ENCODE results near the gene CRB1. TPM values are rescaled to one million over a fixed set of nuclear protein-coding genes. Genes with fewer than 3 reads are reported as not detected.
"Not testable (repeated sequence)": the region's sequence is repeated elsewhere in the genome, so short reads cannot be mapped to it uniquely, and the experiment has no call there.

CRB1 gene
- total RNA-seq, 1 experiment from 2014 or later: 0.07 TPM

DNA sequence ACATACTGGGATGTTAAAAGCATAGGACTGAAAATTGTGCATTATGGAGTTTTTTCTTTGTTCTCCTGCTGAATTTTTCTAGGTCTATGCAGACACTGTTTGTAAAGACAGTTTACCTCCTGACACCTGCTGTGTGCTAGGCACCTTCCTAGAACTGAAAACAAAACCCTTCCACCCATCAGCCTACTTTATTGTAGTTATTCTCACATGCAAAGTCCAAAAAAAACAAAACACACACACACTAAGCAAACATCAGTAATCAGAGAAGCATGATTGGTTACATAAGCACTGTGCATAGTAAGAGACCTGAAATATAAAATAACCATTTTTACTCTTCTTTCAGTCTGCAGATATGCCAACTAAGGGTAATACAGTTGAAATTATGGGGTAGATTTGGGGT lies 195.1 kb downstream of the CRB1 start:
- no peak for DNase-seq (ENCODE audit: low read depth)

DNA sequence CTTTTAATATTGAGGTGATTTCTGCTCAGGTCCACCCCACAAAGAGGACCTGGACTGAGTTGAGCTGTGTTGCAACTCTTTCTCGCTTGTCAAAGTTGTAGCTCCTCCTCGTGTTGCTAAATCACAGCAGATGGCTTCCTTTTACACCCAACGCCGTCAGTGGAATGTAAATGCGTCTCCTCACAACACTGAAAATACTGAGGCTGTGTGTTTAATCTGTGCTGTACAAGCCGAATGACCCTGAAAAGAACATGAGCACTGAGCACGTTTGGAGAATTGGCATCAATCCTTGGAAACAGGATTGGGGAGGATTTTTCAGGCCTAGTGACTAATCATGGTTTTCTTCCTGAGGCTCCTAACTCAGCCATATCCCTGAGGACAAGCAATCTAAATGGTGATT lies 196.0 kb downstream of the CRB1 start:
- DNase-seq (ENCODE audit: low read depth): peak; percentile 34

DNA sequence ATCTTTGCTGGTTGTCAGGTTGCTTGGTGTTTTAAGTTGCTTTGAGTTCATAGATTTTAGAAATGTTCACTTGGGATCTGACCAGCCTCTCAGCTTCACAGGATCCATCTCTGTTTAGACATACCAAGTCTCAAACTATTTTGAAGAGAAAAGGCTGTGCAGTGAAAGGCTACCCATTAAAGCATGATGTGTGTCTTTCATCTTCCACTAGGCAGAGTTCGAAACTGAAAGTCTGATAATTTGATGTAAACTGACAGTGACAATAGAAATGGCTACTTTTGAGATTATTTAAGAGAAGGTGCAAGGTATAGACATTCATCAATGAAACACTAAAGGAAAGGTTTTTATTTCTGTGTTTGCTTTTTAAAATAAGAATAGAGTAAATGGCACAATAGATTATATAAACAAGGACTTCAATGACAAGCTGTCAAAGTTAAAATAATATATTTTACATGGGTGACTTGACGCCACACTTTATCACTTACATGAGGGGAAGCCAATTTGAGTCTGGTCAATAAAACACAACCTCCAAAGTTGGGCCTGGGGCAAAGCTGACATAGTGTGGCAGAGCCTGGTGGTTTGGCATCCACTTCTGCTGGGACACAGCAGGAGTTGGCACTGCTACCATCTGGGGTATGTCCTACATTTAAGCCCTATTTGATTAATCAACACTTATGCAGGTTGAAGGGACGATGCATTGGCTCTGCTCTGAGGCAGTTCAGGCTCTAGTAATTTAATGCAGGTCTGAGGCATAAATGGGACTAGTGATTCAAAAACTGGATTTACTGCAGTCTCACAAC lies 197.7 kb downstream of the CRB1 start:
- DNase-seq (ENCODE audit: low read depth): no peak

DNA sequence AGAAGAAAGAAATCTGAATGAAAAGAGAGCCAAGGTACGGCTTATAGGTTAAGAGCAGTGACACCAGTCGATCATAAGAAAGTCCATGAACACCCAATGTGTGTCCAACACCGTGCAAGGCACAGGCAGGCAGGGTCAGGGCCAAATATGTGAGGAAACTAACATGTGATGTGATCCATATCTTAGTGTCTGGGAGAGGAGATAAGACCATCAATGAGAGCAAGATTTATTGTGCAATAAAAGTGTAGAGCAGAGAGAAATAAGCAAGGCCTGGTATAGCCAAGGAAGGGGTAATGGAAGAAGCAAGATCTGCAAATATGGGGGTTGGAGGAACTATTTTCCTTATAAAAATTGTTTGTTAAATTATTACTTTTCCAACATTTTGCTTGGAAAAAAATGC lies 198.8 kb downstream of the CRB1 start:
- DNase-seq (ENCODE audit: low read depth): no peak

DNA sequence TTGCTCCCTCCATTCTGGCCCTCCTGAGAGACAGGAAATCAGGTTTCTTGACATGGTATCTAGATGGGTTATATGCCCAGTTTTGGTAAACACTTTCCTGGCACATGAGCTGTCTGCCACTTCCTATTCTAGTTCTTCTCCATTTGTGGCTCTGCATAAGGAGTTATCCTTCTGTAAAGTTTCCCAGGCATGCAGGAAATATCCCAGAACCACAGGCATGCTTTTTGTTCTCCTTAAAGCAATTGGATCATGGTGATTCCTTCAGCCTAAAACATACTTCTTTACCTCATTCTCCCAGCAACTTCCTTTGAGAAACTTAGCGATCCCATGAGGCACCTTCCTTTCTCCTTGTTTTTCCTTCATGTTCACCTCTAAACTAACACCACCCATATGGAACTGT lies 199.8 kb downstream of the CRB1 start:
- DNase-seq (ENCODE audit: low read depth): peak; percentile 75

DNA sequence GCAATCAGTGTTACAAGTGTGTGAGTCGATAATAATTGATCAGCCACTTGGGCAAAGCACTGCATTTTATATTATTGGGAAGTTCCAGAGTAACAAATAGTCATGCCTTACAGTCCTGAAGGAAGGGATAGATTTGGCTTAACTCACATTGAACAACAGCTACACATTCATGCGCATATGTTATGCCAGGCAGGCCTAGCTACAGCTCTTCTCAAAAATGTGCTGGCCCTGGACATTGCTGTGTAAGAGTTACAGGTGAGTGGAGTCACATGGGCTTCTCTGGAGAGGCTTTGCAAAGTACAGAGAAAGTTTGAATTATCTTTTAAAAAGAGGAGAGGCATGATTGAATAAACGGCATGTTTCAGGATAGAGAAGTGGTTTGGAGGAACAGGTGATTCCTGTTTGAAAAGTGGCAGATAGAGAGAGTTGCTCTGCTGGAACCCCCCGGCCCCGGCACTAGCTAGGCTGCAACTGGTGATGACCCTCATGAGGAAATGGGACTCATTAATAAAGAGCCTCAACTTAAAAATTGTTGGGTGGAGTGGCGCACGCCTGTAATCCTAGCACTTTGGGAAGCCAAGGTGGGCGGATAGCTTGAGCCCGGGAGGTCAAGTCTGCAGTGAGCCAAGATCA lies 200.6 kb downstream of the CRB1 start:
- no peak for DNase-seq (ENCODE audit: low read depth)

DNA sequence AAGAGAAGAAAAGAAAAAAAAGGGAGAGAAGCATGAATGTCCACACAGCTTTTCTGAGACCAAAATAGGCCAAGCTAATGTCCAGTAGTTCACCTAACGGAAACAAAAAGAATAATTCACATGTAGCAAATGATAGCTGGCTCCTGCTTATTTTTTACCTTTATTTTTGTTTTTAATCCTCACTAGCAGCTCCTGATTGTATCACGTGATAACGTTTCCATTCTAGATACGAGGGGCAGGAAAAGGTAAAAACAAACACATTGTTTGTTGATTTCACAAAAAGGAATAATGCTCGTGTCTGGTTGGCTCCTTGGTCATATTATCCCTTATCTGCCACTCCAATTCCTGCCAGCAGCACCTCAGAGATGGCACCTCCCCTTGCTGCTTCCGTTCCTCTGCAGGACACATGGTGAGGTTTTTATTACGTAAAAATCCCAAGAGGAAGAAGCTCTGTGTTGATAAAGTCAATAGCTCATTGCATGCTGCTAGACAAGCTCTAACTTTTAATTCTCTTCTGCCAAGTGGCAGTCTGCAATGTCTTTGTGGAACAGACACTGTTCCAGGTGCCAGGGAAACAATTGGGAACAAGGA lies 201.7 kb downstream of the CRB1 start:
- DNase-seq (ENCODE audit: low read depth): no peak

DNA sequence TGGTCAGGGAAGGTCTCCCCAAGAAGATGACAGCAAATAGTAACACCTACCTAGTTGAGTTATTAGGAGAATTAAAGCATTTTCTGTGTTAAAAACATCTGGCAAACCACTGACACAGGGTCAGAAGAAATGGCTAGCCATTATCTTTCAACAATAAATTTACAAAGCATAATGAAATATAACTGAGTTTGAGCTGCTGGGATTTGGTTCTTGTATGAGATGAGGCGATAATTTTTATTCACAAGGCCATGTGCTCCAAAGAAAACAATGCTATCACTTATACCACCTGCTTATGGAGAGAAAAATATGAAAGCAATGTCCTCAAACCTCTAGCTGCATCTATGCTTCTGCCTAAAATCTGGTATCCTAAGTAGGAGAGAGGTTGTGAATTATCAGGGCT lies 202.3 kb downstream of the CRB1 start:
- DNase-seq (ENCODE audit: low read depth): no peak

DNA sequence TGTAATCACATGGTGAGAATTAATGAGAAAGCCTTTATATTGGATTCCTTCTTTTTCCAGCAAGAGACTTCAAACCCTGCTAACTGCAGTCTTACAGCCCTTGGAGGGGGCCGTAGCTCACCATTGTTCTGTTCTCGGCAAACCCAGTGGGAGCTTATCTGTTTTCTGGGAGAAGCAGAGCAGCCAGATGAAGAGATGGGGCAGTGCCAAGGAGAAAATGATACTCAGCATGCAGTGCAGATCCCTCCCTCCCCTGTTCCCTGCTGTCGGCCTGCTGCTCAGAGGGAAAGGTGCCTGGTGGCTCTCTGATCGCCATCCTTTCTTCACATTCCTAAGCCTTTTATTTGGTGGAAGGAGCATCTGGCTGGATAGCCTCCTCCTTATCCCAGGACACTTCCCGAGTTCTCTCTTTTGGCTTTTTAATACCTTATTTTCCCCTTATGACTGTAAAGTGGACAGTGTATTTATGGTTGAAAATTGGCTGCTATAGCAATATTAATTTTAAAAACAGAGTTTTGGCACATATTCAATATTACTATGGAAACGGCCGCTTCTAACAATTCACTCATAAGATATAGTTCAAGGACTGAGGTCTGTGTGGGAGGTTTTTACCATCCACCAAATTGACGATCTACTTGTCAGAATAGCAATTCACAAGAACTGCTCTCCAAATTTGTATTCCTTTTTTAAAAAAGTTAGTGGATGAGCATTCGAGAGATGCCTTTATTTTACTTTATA lies 203.4 kb downstream of the CRB1 start:
- DNase-seq (ENCODE audit: low read depth): no peak

DNA sequence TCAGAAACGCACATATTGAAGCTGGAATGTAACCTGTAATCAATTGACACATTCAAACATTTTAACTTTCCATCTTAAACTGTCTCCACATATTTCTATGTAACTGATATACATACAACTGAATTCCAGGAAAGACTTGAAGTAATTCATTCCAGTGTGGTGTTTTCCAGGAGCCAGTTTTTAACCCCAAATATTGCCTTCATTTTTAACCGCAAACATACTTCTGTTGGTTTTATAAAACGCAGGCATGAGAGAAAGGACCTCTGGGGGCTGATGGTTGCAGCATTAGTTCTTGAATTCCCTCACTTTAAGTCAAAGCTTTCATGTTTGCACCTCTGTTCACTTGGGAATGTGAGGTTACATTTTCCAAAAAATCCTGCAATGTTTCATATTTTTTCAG lies 204.1 kb downstream of the CRB1 start:
- no peak for DNase-seq (ENCODE audit: low read depth)

DNA sequence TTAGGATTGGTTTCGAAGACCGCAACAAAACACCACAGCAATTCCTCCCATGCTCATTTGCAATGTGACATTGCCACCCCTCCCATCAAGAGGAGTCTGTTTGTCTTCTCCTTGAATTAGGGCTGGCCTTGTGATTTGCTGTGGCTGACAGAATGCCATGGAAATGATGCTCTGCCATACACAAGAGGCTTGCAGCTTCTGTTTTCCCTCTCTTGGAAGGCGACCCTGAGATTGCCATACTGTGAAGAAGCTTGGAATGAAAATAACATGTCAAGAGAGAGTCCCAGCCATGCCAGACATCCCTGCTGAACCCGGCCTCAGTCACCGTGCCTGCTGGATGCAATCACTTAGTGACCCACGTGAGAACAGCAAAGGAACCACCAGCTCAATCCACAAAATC lies 212.4 kb downstream of the CRB1 start:
- DNase-seq (ENCODE audit: low read depth): no peak

DNA sequence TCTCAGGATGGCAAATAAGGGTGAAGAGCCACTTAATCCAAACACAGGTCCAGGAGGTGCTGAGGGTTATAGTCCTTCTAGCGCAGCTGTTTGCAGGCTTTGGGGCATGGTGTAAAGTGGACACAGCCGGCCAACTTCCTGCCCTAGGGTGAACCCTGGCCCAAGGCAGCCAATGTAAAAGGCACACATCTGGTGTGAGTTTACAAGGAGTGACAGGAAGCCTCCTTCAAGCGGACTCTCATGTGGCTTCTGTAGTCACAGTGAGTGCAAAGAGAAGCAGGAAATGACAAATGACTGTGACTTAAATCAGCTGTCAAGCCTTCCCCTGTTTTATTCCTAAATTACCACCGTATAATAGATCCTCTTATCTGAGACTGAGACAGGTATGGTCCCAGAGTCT lies 213.0 kb downstream of the CRB1 start:
- DNase-seq (ENCODE audit: low read depth): peak; percentile 38

DNA sequence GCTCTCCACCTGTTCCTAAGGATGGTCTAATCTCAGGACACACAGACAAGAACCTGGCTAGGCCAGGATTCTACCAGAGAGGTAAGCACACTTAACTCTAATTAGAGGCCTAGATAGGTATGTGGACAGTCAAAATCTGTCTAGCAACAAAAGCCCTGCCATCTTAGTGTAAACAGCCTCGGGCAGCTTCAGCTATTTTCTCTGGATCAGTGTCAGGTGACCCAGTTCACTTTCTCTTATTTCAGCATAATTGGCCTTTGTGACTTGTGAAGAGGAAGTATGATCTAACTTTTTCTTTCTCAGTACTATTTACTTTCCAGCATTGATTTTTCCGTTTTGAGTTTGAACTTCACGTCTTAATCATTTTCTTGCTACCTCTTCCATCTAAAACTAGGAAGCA lies 217.7 kb downstream of the CRB1 start:
- DNase-seq (ENCODE audit: low read depth): peak; percentile 75

DNA sequence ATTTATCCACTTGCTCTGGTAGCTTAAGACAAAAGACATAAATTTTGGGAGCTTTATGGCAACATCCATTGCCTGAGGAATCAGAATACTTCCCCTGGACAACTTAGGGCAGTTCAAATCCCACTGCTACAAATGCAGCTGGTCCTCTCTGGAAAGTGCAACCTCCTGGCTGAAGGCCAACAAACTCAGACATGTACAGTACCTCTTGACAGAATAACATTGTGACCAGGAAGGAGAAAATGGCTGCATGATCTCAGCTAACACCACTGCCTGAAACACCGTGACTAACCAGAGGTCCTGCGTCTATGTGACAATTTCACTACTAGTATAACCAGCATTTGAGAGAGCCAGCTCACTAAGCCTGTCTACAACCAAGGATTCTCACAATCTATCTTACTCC lies 218.9 kb downstream of the CRB1 start:
- DNase-seq (ENCODE audit: low read depth): peak; percentile 18

DNA sequence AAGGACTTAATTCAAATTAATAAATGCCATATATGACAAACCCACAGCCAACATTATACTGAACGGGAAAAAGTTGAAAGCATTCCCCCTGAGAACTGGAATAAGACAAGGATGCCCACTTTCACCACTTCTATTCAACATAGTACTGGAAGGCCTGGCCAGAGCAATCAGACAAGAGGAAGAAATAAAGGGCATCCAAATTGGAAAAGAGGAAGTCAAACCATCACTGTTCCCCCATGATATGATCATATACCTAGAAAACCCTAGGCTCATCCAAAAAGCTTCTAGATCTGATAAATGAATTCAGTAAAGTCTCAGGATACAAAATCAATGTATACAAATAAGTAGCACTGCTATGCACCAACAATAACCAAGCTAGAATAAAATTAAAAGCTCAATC lies 223.5 kb downstream of the CRB1 start:
- DNase-seq (ENCODE audit: low read depth): not testable (repeated sequence)

DNA sequence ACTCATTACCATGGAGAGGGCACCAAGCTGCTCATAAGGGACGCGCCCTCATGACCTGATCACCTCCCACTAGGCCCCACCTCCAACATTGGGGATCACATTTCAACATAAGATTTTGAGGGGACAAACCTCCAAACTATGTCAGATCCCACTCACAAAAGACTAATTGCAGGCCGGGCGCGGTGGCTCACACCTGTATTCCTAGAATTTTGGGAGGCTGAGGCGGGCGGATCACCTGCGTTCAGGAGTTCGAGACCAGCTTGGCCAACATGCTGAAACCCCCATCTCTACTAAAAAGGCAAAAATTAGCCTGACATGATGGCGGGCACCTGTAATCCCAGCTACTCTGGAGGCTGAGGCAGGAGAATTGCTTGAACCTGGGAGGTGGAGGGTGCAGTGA lies 228.7 kb downstream of the CRB1 start:
- no peak for DNase-seq (ENCODE audit: low read depth)

DNA sequence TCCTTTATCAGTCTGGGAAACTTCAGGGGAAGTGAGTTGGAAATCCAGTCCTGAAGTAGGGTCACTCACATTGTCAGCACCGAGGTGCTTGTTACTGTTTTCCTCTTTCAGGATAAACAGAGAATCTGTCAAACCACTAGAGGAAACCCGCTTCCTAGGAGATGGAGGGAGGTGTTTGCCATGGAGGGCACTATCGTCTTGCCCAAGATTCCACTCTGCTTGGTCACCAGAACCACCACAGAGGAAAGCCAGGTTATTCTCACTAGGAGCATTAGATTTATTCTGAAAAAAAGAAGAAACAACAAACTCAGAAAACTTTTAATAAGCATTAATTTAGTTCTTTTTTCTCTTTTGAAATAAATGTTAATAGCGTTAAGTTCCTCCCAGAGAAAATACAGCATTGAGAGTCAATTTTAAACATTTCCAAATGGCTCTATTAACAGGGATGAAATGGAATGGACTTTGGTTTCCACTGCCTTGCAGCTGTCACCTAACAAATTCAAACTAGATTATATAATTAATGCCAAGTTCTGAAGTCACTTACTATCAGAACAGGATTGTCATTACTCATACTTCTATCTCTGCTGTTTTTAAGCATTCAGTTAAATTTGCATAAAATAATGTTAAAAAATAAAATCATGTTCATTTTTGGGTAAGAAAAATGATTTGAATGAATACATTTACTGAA lies 242.8 kb downstream of the CRB1 start:
- peak; percentile 48 for DNase-seq (ENCODE audit: low read depth)

DNA sequence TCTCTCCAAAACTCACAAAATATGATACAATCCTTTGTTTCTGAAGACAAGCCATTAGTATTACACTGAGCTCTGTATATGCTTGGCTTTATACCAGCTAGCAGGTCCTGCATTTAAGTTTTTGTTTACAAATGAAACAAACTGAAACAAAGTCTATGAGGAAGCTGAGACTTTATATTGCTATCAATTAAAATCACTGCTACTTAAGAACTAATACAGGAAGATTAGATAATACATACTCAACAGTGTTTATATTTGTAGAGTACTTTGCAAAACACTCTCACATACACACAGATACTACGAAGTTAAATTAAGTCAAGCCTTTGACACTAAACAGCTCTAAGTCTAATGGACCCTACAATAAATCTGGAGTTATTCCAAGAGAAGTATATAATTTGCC lies 247.4 kb downstream of the CRB1 start:
- no peak for DNase-seq (ENCODE audit: low read depth)

DNA sequence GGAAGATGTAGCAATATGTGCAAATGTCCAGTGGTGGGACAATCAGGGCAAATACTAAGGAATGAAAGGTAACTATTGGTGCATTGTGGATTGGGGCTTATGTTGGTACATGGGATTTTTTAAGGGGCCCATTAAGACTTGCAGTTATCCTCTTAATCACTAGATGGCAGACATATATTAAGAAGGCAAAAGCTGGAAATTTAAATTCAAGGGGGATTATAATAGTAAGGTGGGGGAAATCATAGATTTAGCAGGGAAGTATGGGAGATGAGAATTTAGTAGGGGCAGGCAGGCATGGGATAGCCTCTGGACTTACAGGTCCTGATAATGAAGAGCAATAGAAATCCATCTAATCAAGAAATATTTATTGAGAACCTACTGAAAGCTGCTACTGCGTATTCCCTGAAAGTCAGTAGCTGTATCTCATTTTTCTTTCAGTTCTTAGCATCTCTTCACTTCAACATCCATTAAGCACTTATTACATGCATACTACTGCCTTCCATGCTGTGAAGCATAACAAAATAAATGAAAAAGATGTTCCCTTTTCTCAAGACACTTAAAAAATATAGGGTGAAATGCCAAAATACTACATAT lies 251.8 kb downstream of the CRB1 start:
- peak; percentile 12 for DNase-seq (ENCODE audit: low read depth)

DNA sequence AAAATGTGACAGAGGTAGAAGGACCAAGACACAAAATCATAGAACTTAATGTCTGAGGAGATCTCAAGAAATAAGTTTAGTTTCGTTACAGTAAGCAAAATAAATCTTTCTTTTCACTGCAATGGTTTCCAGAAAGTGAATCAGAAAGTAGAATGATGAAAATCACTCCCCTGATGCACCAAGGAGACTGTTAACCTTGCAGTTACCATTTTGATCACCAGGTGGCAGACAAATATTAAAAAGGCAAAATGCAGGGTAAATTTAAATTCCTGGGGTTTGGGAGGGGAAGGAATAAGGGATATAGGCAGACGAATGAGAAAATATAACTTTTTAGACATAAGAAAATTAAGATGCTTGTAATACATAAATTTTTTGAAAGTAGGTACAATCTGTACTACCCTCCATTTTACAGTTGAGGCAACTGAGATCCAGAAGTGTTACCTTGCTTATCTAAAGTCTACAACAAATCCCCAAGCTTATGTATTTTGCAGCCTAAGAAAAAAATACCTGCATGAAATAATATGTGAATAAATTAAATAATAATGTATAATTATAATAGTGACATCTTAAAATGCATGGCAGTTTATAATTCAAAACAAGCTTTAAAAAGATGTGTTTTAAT lies 253.2 kb downstream of the CRB1 start:
- DNase-seq (ENCODE audit: low read depth): peak; percentile 53

DNA sequence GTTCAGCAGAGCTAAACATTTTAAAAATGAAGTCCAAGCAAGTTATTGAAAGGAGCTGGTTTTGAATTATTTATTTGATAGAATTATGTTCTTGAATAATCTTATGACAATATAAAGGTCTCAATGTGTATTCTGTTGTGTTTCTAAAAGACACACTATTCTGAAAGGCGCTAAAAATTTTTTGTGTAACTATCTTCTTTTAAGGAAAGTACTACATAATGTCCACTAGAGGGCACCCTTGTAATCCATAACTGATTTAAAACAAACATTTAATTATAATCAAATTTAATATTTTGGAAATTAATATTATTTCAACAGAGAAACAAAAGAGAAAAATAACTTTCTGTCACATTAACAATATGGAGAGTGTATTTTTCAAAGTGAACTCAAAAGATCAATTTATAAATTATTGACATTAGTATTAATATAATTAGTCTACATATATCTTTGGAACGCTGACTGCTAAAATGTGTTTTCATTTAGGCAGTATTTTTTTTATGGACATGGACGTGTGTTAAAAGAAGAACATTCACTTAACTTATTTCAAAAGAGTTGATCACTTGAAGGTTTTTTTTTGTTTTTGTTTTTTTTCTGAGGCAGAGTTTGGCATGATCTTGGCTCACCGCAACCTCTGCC lies 258.8 kb downstream of the CRB1 start:
- peak; percentile 25 for DNase-seq (ENCODE audit: low read depth)

Measured in M059J (cell line).